Lower lobe of right lung (tissue), 2 donors: ENCODE data around the gene CHST3. TPM values are rescaled to one million over a fixed set of nuclear protein-coding genes. Genes with fewer than 3 reads are reported as not detected.

Experiments
- ATAC-seq, 2 donors: fragments of 200-7000 bp; cut with Tn5 transposase; one replicate each; pipeline ENCODE4 v1.9.1; 2020 to 2022; ENCODE audit warnings: mild to moderate bottlenecking in 2 of 2, moderate library complexity in 2 of 2
- DNase-seq: peaks from one replicate; pipeline ENCODE4 v3.0.0-alpha.2; 2020
- H3K27ac ChIP-seq: fragments of 200-600 bp; one replicate; pipeline ENCODE4 v1.8.0; 2022
- H3K27me3 ChIP-seq: fragments of 200-600 bp; one replicate; pipeline ENCODE4 v1.8.0; 2022; ENCODE audit warnings: low read depth
- H3K36me3 ChIP-seq: fragments of 200-600 bp; one replicate; pipeline ENCODE4 v1.8.0; 2022; ENCODE audit warnings: mild to moderate bottlenecking
- H3K4me1 ChIP-seq: fragments of 200-600 bp; one replicate; pipeline ENCODE4 v1.8.0; 2022
- H3K4me3 ChIP-seq: fragments of 200-600 bp; one replicate; pipeline ENCODE4 v1.8.0; 2022; ENCODE audit warnings: mild to moderate bottlenecking
- H3K9me3 ChIP-seq: fragments of 200-600 bp; one replicate; pipeline ENCODE4 v1.8.0; 2022
- CTCF ChIP-seq: fragments of 200-600 bp; IDR thresholded peaks from one replicate; pipeline ENCODE4 v1.8.0; 2022; ENCODE audit warnings: antibody characterized with exemption, mild to moderate bottlenecking
- intact Hi-C: fragments of 100-400 bp; cut with DNase I; formaldehyde crosslinking; loops from one replicate; pipeline ENCODE4 v1.11.0; 2022
- total RNA-seq: library from RNA; stranded (reverse); fragmentation: NEBNext Ultra II Directional; extraction: Animal tissue kit (Norgen Biotek cat#: 25700); gene quantifications from one replicate; pipeline ENCODE4 v1.2.1, GENCODE V29; 2021
- donor health status: DM: no; HTN: yes; CAD: no; lungs with severe emphysema.

The CHST3 gene
- total RNA-seq, 1 donor from 2014 or later, result 12.0 TPM

- Histone ChIP-seq H3K36me3 (no peaks in the 10 kb centered on the region), H3K4me3 (no peak overlapping the region), H3K9me3 (no peaks in the 10 kb centered on the region), H3K4me1 (peaks cover 6% of the 10 kb centered on the region), H3K27ac (no peak overlapping the region), H3K27me3 (no peaks in the 10 kb centered on the region)
- ATAC-seq (no peak), DNase-seq (no peak)
- intact Hi-C loops, result no loop called here
- TF ChIP-seq CTCF, result no peak
Observed at GRCh38 chr10:72035252-72035887, 71.2 kb downstream of the CHST3 start.

GRCh38 chr10:72037266-72037665 lies 73.1 kb downstream of the CHST3 start:
- no peak for TF ChIP-seq CTCF
- Histone ChIP-seq H3K4me1 (no peaks in the 10 kb centered on the region), H3K9me3 (no peaks in the 10 kb centered on the region), H3K27me3 (no peaks in the 10 kb centered on the region), H3K4me3 (no peak overlapping the region), H3K27ac (no peak overlapping the region), H3K36me3 (no peaks in the 10 kb centered on the region)
- DNase-seq, result no peak
- intact Hi-C loops, result no loop called here
- ATAC-seq, result no peak

- H3K4me1 ChIP-seq, result no peaks in the 10 kb centered on the region
- intact Hi-C loops, result no loop called here
- ATAC-seq, result no peak
- no peaks in the 10 kb centered on the region for H3K9me3 ChIP-seq
- no peak for TF ChIP-seq CTCF
- H3K36me3 ChIP-seq, result no peaks in the 10 kb centered on the region
- no peaks in the 10 kb centered on the region for H3K27me3 ChIP-seq
- H3K27ac ChIP-seq, result no peak overlapping the region
- H3K4me3 ChIP-seq, result no peak overlapping the region
- no peak for DNase-seq
Observed at GRCh38 chr10:72037811-72038210, 73.6 kb downstream of the CHST3 start.

- no peak for DNase-seq
- Histone ChIP-seq H3K4me1 (no peaks in the 10 kb centered on the region), H3K9me3 (no peaks in the 10 kb centered on the region), H3K27ac (no peak overlapping the region), H3K36me3 (no peaks in the 10 kb centered on the region), H3K4me3 (no peak overlapping the region), H3K27me3 (no peaks in the 10 kb centered on the region)
- no peak for TF ChIP-seq CTCF
- intact Hi-C loops, result no loop called here
- no peak for ATAC-seq
Observed at GRCh38 chr10:72038458-72039001, 74.3 kb downstream of the CHST3 start.

- Histone ChIP-seq H3K27me3 (no peaks in the 10 kb centered on the region), H3K4me1 (peaks cover 3% of the 10 kb centered on the region), H3K27ac (no peak overlapping the region), H3K9me3 (no peaks in the 10 kb centered on the region), H3K36me3 (no peaks in the 10 kb centered on the region), H3K4me3 (no peak overlapping the region)
- DNase-seq, result no peak
- no peak for TF ChIP-seq CTCF
- intact Hi-C loops, result no loop called here
- no peak for ATAC-seq
Observed at GRCh38 chr10:72039377-72039776, 75.2 kb downstream of the CHST3 start.
